VCaP (cell line): ENCODE results near the gene SPTBN1.

Source experiments
- H3K27ac ChIP-seq: fragments of 450-650 bp; 2 replicates; pipeline ENCODE4 v1.5.1; 2017
- TF ChIP-seq, protein P1 (sequence below): fragments of 450-650 bp; conservative IDR thresholded peaks from 2 replicates; pipeline ENCODE4 v1.5.1; 2017; ENCODE audit warnings: mild to moderate bottlenecking, moderate library complexity

SPTBN1 gene

GRCh38 chr2:54471221-54471711 is 15.1 kb downstream of the SPTBN1 start:
- no peak overlapping the region for H3K27ac ChIP-seq

GRCh38 chr2:54473851-54474250 is 17.7 kb downstream of the SPTBN1 start:
- H3K27ac ChIP-seq: no peak overlapping the region
- TF ChIP-seq, protein P1, sequence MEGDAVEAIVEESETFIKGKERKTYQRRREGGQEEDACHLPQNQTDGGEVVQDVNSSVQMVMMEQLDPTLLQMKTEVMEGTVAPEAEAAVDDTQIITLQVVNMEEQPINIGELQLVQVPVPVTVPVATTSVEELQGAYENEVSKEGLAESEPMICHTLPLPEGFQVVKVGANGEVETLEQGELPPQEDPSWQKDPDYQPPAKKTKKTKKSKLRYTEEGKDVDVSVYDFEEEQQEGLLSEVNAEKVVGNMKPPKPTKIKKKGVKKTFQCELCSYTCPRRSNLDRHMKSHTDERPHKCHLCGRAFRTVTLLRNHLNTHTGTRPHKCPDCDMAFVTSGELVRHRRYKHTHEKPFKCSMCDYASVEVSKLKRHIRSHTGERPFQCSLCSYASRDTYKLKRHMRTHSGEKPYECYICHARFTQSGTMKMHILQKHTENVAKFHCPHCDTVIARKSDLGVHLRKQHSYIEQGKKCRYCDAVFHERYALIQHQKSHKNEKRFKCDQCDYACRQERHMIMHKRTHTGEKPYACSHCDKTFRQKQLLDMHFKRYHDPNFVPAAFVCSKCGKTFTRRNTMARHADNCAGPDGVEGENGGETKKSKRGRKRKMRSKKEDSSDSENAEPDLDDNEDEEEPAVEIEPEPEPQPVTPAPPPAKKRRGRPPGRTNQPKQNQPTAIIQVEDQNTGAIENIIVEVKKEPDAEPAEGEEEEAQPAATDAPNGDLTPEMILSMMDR: no peak

More at GRCh38 chr2:54471221-54471711, 15.1 kb downstream of the SPTBN1 start:
- TF ChIP-seq, protein P1: no peak

DNA sequence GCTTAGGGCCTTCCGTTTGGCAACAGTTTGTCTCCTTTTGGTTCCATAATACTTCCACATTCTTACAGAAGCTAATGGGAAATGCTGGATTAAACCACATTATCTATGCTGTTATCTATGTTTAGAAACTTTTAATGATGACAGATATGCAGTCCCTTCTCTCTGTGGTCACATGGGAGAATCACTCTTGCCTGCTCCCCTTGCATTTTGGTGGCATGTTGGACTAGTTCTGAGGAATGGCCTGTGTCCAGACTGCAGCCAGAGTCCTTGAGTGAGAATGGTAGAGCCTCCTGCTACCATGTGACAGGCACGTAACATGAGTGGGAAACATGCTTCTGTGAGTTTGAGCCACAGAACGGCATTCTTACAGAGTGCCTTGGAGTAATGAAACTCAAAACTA is 19.2 kb downstream of the SPTBN1 start:
- TF ChIP-seq, protein P1: no peak

DNA sequence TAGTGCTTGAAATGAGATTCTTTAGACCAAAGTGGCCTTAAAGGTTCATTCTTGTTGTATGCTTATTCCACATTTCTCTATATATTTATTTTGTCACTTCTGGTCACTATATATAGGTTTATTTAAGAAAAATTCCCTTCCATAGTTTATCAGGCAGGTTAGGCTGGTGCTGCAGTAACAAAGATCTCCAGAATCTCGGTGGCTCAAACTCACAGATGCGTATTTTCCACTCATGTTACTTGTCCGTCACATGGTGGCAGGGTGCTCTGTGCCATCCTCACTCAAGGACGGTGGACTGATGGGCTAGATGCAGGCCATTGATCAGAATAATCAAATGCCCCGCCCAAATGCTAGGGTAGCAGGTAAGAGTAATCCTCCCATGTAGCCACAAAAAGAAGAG is 19.8 kb downstream of the SPTBN1 start:
- H3K27ac ChIP-seq: no peak overlapping the region
- TF ChIP-seq, protein P1: no peak

More for the DNA sequence above, 19.2 kb downstream of the SPTBN1 start:
- no peak overlapping the region for H3K27ac ChIP-seq

GRCh38 chr2:54476852-54477251 is 20.7 kb downstream of the SPTBN1 start:
- TF ChIP-seq, protein P1: no peak

DNA sequence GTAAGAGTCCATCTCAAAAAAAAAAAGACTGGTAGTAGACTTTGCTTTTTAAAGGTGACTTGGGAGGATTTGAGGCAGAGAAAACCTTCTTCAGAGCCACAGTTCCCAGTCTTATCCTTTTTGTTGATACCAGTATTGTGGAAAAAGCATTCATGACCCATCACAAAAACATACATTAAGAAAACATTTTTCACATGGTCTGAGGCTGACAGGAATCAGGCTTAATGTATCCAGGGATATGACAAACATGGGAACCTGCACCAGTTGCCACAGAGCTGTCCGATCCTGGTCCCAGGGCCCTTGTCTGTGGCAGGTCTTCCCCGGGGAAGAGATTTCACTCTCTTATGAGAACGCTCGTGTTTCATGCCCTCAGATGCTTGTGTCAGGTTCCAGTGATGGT is 21.8 kb downstream of the SPTBN1 start:
- H3K27ac ChIP-seq: no peak overlapping the region

More at GRCh38 chr2:54476852-54477251, 20.7 kb downstream of the SPTBN1 start:
- H3K27ac ChIP-seq: no peak overlapping the region

DNA sequence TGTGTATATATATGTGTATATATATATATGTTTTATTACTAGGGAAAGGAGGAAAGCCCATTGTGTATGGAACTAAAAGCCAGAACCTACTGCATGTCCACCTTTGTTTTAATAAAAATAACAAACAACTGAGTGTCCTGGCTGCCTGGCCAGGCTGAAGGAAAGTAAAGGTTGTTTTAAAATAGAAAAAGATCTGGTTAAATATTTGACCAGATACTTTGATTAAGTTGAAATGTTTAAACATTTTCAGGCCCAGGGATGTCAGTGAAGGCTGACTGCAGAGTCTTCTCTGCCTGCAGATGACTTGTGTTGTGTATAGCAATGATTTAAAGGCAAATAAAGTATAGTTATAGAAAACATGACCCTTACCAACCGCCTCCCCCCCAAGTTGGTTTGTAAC is 22.8 kb downstream of the SPTBN1 start:
- H3K27ac ChIP-seq: no peak overlapping the region
- TF ChIP-seq, protein P1: no peak

More for the DNA sequence above, 21.8 kb downstream of the SPTBN1 start:
- TF ChIP-seq, protein P1: no peak
